GM21786 (cell line): ENCODE results near the gene RBBP8.

Source experiments
- ATAC-seq: cut with Tn5 transposase; IDR thresholded peaks from one replicate; pipeline ENCODE4 v1.9.1; 2021; ENCODE audit not compliant: unreplicated experiment

The RBBP8 gene

DNA sequence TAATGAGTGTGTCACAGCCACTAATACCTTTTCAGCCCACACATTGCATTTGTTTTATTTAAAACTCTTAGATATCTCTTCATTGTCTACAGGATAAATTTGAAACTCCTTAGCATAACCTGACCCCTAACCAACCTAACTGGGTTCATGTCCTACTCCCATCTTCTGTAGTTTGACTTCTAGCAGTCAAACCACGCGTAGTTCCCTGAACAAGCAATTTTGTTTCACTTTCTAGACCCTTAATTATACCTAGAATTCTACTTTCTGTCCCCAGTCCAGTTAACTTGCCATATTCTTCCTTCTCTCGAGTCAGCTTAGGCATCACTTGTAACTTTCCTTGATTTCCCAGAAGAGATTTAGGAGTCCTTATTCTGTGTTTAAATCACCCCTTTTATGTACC, 55.1 kb downstream of the RBBP8 start:
- no peak for ATAC-seq

DNA sequence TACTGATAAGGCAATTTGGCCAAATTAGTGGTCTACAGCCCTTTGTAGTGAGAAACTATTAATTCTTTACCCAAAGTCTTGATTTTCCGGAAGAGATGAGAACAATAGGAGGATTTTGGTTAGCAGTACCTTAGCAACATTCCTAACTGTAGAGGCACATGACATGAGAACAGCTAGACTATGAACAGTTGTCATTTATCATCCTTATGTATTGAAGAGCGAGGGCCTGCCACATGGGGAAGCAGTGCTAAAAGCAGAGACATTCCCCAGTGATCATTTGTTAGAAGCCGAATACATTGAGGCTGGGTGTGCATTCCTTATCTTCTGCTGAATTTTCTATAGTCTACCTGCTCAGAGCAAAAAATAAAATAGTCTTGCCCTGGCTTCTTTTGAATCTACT, 65.2 kb downstream of the RBBP8 start:
- ATAC-seq: no peak

DNA sequence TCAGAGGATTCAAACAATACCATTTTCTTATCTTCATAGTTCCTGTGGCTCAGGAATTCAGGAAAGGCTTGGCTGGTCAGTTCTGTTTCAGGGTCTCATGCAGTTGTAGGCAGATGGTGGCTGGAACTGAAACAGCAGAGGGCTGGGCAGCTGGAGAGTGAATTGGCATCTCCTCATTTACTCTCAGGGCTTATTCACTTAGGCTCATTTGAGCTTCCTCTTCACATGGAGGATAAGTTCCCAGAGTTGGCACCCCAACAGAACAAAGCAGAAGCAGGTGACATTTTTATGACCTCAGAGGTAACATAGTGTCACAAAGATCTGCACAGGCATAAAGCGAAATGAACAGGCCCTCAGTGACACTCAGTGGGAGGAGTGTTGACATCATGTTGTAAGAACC, 66.1 kb downstream of the RBBP8 start:
- no peak for ATAC-seq

DNA sequence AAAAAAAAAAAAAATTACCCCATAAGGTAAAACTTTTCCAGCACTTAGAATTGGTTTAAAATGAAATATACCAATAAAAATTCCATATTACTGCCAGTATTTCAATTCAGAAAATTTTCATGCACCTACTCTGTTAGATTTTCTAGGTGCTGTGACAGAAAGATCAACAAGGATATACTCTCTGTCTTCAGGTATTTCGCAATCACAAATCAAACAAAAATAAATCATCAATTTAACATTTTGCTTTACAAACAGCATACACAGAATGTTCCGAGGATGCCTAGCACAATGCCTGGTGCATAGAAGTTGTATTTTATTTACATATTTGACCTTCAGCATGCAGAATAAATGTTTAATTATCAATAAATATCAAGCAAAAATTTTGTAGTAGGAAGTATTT, 66.5 kb downstream of the RBBP8 start:
- no peak for ATAC-seq

DNA sequence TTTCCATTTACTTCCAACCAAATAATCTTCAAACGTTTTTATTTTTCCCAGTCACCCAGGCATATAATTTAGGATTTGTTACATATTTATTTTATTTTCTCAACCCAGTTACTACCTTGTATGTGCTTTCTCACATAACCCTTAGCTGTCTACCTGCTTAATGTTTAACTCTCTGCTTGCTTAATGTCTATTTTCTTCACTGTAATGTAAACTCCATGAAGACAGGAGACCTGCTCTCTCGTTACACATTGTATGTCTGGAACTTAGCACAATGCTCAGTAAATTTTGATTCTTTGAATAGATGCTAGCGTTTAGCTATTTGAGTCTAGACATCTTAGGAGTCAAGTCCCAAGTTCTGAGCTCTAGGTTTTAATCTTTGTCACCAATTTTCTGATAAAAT, 70.2 kb downstream of the RBBP8 start:
- no peak for ATAC-seq

DNA sequence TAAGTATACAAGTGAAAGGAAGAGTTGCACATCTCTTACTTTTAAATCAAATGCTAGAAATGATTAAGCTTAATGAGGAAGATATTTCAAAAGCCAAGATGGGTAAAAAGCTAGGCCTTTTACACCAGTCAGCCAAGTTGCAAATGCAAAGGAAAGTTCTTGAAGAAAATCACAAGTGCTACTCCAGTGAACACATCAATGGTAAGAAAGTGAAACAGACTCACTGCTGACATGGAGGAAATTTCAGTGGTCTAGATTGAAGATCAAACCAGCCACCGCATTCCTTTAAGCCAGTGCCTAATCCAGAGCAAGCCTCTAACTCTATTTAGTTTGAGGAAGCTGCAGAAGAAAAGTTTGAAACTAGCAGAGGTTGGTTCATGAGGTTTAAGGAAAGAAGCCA, 79.1 kb downstream of the RBBP8 start:
- ATAC-seq: no peak

DNA sequence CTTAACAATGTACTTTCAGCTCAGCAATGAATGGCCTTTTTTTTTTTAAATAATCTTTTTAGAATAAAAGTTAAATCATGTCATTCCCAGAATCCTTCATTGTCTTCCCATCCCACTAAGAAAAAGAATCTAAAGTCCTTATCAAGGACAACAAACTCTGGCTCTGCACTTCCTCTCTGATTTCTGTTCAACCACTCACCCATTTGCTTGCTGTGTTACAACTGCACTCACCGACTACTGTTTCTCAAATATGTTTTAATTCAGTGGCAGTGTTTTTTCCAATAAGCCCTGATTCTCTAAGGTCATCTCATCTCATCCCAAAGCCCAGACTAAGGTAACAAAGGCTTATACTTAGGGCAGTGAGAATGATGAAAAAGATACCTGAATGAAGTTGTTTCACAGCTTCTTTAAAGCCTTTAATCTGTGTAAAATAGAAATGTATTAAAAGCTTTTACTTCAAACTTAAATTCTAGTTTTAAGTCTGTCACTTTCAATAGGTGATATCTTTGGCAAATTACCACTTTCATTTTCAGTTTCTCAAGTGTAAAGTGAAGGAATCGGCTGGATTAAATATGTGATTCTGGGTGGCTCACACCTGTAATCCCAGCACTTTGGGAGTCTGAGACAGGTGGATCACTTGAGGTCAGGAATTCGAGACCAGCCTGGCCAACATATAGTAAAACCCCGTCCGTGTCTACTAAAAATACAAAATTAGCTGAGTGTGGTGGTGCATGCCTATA, 87.6 kb downstream of the RBBP8 start:
- ATAC-seq: no peak

DNA sequence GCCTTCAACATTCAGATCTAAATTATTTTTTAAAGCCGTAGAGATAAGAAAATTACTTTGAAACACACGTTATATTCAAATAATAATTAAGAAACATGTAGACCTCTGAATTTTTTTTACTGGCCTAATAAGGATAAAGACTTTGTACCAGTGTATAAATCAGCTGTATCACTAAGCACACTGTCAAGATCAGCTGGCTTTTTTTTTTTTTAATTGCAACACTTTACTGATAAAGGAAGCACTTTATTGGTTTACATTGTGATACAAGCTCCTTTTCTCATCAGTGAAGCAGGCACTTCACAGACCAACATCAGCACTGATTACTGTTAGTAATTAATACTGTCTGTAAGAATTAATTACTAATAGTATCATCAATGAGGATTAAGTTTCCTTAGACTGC, 88.5 kb downstream of the RBBP8 start:
- ATAC-seq: no peak

DNA sequence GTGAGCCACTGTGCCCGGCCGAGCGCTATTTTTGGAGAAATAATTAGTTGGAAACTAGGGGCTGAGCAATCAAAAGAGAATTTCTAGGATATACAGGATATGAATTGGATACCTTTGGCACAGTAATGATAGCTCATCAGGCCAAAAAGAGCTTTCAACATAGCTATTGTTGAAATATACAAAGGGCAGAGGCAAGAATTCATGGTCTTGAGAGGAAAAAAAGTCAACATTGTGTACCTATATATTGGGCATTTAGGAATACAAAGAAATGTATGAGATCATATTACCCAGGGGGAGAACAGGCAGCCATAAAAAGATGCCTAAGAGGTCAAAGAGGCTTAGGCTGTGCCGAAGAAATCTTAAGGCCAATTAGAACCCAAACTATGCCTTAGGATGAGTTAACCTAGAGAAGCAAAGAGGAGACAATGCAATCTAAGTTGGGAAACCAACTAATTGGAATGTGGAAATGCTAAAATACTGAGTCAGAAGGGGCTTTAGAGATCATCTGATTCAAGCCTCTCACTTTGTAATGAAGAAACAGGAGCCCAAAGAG, 99.0 kb downstream of the RBBP8 start:
- ATAC-seq: no peak

DNA sequence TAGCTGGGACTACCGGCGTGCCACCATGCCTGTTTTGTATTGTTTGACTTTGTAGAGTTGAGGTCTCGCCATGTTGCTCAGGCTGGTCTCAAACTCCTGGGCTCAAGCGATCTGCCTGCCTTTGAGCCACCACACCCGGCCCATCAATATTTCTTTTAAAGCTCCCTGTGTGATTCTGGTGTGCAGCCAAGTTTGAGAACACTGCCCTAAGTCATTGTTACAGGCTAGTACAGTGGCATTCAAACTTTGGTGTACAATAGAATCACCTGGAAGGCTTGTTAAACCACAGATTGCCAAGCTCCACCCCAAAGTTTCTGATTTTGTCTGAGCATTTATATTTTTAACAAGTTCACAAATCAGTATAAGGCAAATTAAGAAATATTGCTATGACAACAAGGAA, 99.9 kb downstream of the RBBP8 start:
- ATAC-seq: no peak

DNA sequence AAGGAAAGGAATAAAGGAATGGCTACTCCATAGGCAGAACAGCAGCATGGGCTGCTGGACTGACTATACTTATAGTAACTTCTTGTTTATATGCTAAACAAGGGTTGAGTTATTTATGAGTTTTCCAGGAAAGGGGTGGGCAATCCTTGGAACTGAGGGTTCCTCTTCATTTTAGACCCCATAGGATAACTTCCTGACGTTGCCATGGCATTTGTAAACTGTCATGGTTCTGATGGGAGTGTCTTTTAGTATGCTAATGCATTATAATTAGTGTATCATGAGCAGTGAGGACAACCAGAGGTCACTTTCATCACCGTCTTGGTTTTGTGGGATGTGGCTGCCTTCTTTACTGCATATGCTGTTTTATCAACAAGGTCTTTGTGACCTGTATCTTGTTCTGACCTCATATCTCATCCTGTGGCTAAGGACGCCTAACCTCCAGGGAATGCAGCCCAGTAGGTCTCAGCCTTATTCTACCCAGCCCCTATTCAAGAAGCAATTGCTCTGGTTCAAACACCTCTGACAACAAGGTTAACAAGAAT, 103.6 kb downstream of the RBBP8 start:
- ATAC-seq: no peak

DNA sequence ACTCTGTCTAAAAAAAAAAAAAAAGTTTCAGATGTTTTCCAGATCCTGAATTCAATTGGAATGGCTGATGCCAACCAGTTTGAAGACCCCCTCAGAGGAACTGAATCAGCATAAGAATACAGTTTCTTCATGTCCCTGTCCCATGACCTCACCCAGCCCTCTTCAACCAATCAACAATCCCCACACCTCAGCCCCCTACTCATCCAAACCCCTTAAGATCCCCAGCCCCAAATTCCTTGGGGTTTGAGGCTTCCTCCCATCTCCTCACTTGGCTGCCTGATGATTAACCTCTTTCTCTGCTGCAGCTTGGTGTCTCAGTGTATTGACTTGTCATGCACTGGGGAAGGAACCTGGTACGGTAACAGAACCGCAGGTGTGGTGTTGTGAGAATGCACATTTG, 104.5 kb downstream of the RBBP8 start:
- ATAC-seq: no peak

DNA sequence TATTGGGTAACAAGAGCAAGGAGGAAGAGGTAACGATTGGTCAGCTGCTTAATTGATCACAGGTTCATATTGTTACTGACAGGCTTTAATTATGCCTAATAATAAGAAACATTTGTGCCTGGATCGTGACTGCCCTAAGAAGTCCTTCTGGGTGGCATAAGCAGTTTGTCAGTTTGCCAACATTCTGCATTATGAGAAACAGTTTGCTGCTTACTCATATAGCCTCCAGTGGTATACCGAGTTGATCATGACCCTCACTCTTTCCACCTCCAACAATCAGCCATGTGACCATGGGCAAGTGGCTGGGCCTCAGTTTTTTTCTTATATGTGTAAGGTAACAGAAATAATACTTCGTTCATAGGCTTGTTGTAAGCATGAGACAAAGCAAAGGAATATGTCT, 105.6 kb downstream of the RBBP8 start:
- no peak for ATAC-seq

DNA sequence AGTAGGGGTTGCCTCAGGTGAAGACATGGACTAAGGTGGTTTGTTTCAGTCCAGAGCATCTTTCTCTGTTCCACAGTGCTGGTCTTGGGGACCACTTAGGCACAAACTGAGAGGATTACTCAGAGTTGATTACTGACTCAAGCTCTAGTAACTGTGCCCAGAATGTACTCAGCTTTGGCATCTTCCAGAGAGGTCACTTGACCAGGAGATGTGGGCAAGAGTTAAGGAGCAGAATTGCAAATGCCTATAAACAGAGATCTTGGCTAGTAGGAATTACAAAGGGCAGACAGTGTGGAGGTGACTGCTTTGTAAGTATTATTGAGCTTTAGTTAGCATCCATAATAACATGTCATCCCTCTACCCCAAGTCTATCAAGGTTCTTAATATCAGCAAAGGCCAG, 109.0 kb downstream of the RBBP8 start:
- no peak for ATAC-seq

DNA sequence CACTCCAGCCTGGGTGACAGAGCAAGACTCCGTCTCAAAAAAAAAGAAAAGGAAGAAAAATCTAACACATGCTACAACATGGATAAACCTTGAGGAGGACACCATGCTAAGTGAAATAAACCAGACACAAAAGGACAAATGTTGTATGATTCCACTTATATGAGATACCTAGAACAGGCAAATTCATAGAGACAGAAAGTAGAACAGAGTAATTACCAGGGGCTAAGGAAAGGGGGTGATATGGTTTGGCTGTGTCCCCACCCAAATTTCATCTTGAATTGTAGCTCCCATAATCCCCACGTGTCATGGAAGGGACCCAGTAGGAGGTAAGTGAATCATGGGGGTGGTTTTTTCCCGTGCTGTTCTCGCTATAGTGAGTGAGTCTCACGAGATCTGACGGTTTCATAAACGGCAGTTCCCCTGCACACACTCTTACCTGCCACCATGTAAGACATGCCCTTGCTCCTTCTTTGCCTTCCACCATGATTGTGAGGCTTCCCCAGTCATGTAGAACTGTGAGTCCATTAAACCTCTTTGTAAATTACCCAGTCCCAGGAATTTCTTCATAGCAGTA, 110.8 kb downstream of the RBBP8 start:
- no peak for ATAC-seq

DNA sequence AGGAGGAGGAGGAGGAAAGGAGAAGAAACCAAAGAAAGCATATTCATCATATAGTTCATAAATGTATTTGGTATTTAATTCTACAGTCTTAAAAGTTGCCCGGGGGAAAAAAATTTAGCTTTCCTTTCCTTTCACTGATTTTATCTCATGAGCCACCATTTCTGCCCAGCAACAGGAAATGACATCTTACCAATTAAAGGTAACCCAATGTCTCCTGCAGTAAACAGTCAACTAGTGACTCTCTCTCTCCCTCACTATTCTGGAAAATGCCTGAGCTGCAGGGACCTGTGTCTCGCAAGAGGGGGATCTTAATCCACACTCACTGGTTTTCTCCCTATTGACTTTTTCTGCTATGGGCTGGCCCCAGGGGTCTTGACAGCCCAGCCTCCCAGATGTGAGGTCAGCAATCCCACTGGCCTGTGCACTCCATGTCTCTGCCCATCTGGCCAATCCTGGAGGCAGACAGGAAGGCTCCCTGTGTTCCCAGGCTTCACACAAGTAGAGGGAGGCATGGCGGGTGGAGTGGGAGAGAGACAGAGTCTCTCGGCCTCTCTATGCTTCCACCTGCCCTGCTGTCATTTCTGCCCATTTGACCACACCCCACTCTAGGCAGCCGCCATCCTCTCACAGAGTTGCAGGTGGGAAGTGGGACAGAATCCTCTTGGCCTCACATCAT, 116.7 kb downstream of the RBBP8 start:
- no peak for ATAC-seq

DNA sequence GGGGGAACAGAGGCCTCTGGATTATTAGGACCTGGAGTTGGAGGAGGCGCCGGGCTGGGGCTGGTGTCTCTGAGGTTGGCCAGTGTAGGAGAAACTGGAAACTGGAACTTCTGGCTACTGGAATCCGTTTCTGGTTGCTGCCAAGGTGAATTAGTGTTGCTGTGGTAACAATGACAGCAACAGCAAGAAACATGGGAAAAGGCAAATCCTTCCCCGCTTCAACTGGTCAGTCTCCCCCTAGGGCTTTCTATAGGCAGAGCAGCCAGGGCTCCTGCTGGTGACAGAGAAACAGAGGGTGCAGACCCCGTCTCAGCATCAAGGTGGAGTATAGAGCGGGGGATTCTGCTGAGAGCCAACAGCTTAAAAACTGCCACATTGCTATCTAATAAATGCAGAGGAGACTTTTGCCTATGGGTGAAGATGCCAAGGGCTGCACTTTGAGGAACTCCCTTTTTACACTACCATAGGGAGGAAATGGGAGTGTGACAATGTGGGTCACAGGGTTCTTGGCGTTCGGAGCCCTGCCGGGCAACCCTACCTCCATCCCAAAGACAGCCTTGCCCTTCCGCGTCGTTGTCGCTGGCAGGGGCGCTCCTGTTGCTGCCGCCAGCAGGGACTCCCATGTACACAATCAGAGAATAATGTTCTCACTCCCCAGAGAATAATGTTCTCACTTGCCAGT, 120.8 kb downstream of the RBBP8 start:
- ATAC-seq: no peak

DNA sequence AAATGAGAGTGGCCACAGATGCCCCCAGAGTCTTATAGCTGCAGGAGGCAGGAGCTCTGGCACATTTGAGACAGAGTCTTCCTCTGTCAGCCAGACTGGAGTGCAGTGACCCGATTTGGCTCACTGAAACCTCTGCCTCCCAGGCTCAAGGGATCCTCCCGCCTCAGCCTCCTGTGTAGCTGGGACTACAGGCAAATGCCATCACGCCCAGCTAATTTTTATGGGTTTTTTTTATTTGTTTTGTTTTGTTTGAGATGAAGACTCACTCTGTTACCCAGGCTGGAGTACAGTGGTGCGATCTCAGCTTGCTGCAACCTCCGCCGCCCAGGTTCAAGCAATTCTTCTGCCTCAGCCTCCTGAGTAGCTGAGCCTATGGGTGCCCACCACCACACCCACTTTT, 121.4 kb downstream of the RBBP8 start:
- ATAC-seq: no peak

DNA sequence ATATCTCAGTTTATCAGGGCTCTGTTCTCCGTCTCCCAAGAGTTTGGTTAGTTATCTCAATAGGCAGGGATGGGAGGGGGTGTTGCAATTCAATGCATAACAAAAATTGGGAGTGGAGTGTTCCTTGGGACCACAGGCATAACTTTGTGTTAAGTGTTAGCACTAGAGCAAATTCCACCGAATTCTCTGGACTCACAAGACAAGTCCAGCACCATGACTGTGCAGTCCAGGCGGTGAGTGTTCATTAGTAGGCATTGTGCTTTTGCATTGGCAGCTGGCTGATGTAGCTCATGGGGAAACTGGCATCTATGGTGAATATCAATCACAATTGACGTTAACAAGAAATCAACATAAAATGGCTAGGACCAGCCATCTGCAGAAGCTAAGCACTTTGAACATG, 123.2 kb downstream of the RBBP8 start:
- no peak for ATAC-seq

DNA sequence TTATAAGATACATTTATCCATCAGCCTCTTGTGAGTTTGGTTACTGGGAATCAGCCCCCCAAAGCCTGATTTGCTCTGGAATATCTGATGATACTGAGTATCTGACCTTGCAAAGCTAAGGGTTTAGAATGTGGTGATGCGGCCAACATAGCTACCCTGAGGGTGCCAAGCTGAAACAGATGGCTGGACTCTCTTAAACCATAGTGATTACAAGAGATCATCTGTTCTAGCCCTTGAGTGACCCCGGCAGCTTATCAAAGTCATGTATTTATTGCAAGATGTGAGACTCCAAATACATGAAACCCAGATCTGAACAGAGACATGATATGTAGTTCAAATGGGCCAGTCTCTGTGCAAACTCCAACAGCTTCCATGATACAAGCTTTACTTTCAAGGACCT, 124.0 kb downstream of the RBBP8 start:
- no peak for ATAC-seq

DNA sequence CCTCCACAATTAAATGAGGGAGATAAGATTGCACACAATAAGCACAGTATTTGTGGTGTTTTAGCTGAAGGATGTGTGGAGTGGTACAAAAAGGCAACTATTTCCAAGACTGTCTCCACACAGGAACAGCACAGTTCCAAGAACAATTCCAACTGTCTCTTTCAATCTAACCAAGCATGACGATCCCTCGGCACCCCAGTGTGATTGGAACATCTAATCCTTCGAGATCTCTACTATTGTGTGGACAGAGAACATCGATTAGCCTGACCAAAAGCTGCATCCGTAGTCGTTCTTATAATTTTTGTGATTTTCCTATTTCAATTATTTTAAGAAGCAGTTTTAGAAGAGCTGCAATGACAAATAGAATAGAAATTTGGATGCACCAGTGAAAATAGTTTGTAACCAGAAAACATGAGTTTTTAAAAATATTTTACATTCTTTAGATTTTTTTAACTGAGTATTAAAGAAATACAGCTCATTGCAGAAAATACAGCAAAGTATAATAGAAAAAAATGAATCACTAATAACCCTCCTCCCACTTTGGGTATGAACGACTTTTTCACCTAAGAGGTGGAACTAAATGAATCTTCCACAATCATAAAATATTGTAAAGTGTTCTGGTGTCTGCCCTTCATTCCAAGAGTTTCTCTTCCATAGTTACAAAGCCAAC, 125.8 kb downstream of the RBBP8 start:
- ATAC-seq: no peak
